Sigmoid colon (tissue), 4 donors: ENCODE measurements around the gene DCAF11.

ENCODE experiments used
- CTCF ChIP-seq, 4 experiments: fragments of 450-650 bp in 3 of 4; fragments of 200-600 bp in 1 of 4; IDR thresholded peaks; one replicate each; pipeline ENCODE4 v1.5.1; 2016 to 2019; ENCODE audit warnings: antibody characterized with exemption in 4 of 4, mild to moderate bottlenecking in 3 of 4, moderate library complexity in 2 of 4
- EP300 ChIP-seq, 4 donors: sonication (generic); formaldehyde crosslinking; IDR thresholded peaks; one replicate each; pipeline ENCODE4 v1.6.1; 2017; ENCODE audit warnings: antibody characterized with exemption in 4 of 4
- POLR2A ChIP-seq, 2 donors: fragments of 450-650 bp; IDR thresholded peaks; one replicate each; pipeline ENCODE4 v1.6.1; 2016; ENCODE audit warnings: antibody characterized with exemption in 2 of 2, mild to moderate bottlenecking in 2 of 2, moderate library complexity in 2 of 2
- POLR2AphosphoS5 ChIP-seq, 4 donors: sonication (generic); formaldehyde crosslinking; IDR thresholded peaks; one replicate each; pipeline ENCODE4 v1.6.1; 2017; ENCODE audit warnings: antibody characterized with exemption in 4 of 4

GRCh38 chr14:24127673-24128072 is 13.1 kb downstream of the DCAF11 start:
- TF ChIP-seq POLR2A (IDR thresholded peaks at IDR 0.05) (no peak), CTCF (IDR thresholded peaks at IDR 0.05) (no peak), POLR2AphosphoS5 (IDR thresholded peaks at IDR 0.05) (no peak), EP300 (IDR thresholded peaks at IDR 0.05) (no peak)
